Hematopoietic multipotent progenitor cell (in vitro differentiated cells): ENCODE data around the gene GRIN2C. TPM values are rescaled to one million over a fixed set of nuclear protein-coding genes. Genes with fewer than 3 reads are reported as not detected.

Experiments used
- DNase-seq, 3 donors: peaks; one replicate each; pipeline ENCODE4 v3.0.0-alpha.2; 2011 to 2015; ENCODE audit warnings: low read depth in 2 of 3, low spot score in 2 of 3
- total RNA-seq: library from RNA; depleted of rRNA; stranded (reverse); fragments of >200 nt; gene quantifications from one replicate; pipeline ENCODE4 v1.2.3, GENCODE V29; 2012

The GRIN2C gene
- total RNA-seq, 1 donor, result 0.27 TPM

- no peak for DNase-seq
Measured at GRCh38 chr17:74804683-74805082, 55.0 kb downstream of the GRIN2C start.

- no peak for DNase-seq
Measured at GRCh38 chr17:74803971-74804370, 55.7 kb downstream of the GRIN2C start.

GRCh38 chr17:74803388-74803930 lies 56.2 kb downstream of the GRIN2C start:
- DNase-seq, result no peak

- no peak for DNase-seq
Measured at GRCh38 chr17:74801896-74802295, 57.8 kb downstream of the GRIN2C start.

- no peak for DNase-seq
Measured at GRCh38 chr17:74800531-74800930, 59.2 kb downstream of the GRIN2C start.

- DNase-seq, result no peak
Measured at GRCh38 chr17:74799097-74799496, 60.6 kb downstream of the GRIN2C start.

- no peak for DNase-seq
Measured at GRCh38 chr17:74798239-74798707, 61.4 kb downstream of the GRIN2C start.

GRCh38 chr17:74797824-74798223 lies 61.9 kb downstream of the GRIN2C start:
- no peak for DNase-seq

- DNase-seq, result no peak
Measured at GRCh38 chr17:74796866-74797265, 62.8 kb downstream of the GRIN2C start.

- no peak for DNase-seq
Measured at GRCh38 chr17:74796211-74796610, 63.5 kb downstream of the GRIN2C start.

GRCh38 chr17:74795327-74796020 lies 64.2 kb downstream of the GRIN2C start:
- no peak for DNase-seq

GRCh38 chr17:74792586-74793105 lies 67.0 kb downstream of the GRIN2C start:
- DNase-seq, result no peak

Other genes starting within 250 kb of the GRIN2C start
- 0.54 TPM for gene CD300E, start 236.1 kb downstream of the GRIN2C start, total RNA-seq
- 25.3 TPM for gene CD300LF, start 147.0 kb downstream of the GRIN2C start, total RNA-seq
- 79.7 TPM for gene RAB37, start 122.6 kb downstream of the GRIN2C start, total RNA-seq
- gene NHERF1, start 111.3 kb downstream of the GRIN2C start, total RNA-seq, result 74.6 TPM
- gene NAT9, start 83.5 kb downstream of the GRIN2C start, total RNA-seq, result 37.4 TPM
- 8.9 TPM for gene FDXR, start 13.1 kb upstream of the GRIN2C start, total RNA-seq
- gene FADS6, start 33.7 kb upstream of the GRIN2C start, total RNA-seq, result not detected
- gene USH1G, start 63.4 kb upstream of the GRIN2C start, total RNA-seq, result under 0.01 TPM
- gene OTOP2, start 64.4 kb upstream of the GRIN2C start, total RNA-seq, result not detected
- gene OTOP3, start 76.0 kb upstream of the GRIN2C start, total RNA-seq, result not detected
- 1.1 TPM for gene HID1, start 112.9 kb upstream of the GRIN2C start, total RNA-seq
- 2.2 TPM for gene CDR2L, start 127.7 kb upstream of the GRIN2C start, total RNA-seq
- gene MRPL58, start 152.8 kb upstream of the GRIN2C start, total RNA-seq, result 16.7 TPM
- gene ATP5PD, start 187.1 kb upstream of the GRIN2C start, total RNA-seq, result 73.5 TPM
- gene KCTD2, start 187.3 kb upstream of the GRIN2C start, total RNA-seq, result 18.6 TPM
- gene SLC16A5, start 228.1 kb upstream of the GRIN2C start, total RNA-seq, result 47.4 TPM